ENCODE results near the gene PNPLA2.

PNPLA2 gene

GRCh38 chr11:823441-824291 lies 5.0 kb downstream of the PNPLA2 start:
- no peak for TF ChIP-seq CTCF (conservative IDR thresholded peaks at IDR 0.05; ENCODE audit: low read length)
- DNase-seq (ENCODE audit: low read depth) = no peak
- no peak overlapping the region for H3K4me3 ChIP-seq (ENCODE audit: low read length)

GRCh38 chr11:824292-824880 lies 5.7 kb downstream of the PNPLA2 start:
- DNase-seq (ENCODE audit: low read depth) = no peak
- no peak overlapping the region for H3K4me3 ChIP-seq (ENCODE audit: low read length)
- no peak for TF ChIP-seq CTCF (conservative IDR thresholded peaks at IDR 0.05; ENCODE audit: low read length)

- no peak overlapping the region for H3K4me3 ChIP-seq (ENCODE audit: low read length)
- no peak for DNase-seq (ENCODE audit: low read depth)
- no peak for TF ChIP-seq CTCF (conservative IDR thresholded peaks at IDR 0.05; ENCODE audit: low read length)
These were observed 6.2 kb downstream of the PNPLA2 start for GRCh38 chr11:824942-825341.

- TF ChIP-seq CTCF (conservative IDR thresholded peaks at IDR 0.05; ENCODE audit: low read length) = no peak
- no peak for DNase-seq (ENCODE audit: low read depth)
- no peak overlapping the region for H3K4me3 ChIP-seq (ENCODE audit: low read length)
These were observed 6.9 kb downstream of the PNPLA2 start for GRCh38 chr11:825366-826226.

- TF ChIP-seq CTCF (conservative IDR thresholded peaks at IDR 0.05; ENCODE audit: low read length) = no peak
- DNase-seq (ENCODE audit: low read depth) = no peak
- no peak overlapping the region for H3K4me3 ChIP-seq (ENCODE audit: low read length)
These were observed 7.5 kb downstream of the PNPLA2 start for GRCh38 chr11:826227-826621.

GRCh38 chr11:826836-827145 lies 8.1 kb downstream of the PNPLA2 start:
- TF ChIP-seq CTCF (conservative IDR thresholded peaks at IDR 0.05; ENCODE audit: low read length) = no peak
- no peak overlapping the region for H3K4me3 ChIP-seq (ENCODE audit: low read length)
- DNase-seq (ENCODE audit: low read depth) = no peak
